Stimulated activated CD4-positive, alpha-beta T cell treated with anti-CD3 and anti-CD28 coated beads, Interleukin-2, amount 100 ng/mL, for 4 hours (primary cell): ENCODE data around the gene PTPN14.

Experiments
- DNase-seq: peaks from one replicate; pipeline ENCODE4 v3.0.0-alpha.2; 2020; ENCODE audit warnings: low read depth

Gene PTPN14

DNA sequence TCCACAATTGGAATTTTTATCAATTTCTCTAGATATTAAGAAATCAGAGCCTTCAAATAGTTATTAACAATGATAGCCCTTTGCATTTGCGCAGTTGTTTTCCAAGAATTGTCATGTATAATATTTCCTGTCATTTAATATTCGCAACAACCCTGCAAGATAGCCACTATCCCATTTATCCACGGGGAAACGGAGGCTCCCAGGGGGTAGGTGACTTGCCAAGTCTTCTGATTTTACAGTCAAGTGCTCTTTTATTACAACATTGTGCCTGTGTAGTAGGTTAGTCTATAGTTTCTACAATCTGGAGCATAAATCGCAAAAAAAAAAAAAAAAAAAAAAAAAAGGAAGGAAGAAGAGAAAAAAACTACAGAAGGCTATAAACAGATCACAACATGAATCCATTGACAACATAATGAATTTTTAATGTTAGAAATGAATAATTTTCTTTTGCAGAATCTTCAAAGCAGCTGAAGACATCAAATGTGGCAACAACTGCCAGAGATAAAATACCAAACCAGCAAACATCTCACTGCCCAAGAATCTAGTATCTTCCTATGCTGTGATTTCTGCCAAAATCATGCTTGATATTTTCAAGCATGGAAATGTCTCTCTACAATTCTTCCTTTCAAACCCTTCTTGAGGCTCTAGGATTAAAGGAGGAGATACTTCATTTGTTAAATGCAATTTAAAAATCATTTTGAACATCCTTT, 125.5 kb downstream of the PTPN14 start:
- no peak for DNase-seq

DNA sequence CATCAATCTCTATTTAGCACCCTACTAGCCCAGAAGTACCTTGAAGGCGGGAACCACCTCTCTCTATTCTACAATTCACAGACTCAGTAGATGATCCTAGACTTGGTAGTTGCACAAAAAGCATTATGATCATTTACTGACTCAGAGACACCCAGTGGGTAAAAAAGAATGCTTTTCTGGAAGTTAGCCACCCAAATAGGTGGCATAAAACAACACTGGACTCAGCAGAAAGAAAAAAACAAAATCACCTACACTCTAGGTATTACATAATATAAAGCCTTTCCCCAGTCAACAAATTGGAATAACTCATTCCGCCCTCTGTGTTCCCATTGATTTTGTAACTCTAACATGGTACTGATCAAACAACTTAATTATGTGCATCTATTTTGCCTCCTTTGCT, 126.3 kb downstream of the PTPN14 start:
- no peak for DNase-seq

DNA sequence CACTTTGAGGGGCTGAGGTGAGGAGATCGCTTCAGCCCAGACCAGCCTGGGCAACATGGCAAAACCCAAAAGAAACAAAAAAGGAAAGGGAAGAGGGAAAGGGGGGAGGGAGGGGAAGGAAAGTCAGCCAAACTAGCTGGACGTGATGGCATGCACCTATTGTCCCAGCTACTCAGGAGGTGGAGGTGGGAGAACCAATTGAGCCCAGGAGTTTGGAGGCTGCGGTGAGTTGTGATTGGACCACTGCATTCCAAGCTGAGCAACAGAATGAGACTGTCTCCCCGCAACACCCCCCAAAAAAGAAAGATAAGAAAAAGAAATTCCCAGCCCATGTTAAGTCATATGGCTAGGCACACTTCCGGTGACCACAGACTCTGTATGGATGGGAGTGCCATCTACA, 128.4 kb downstream of the PTPN14 start:
- no peak for DNase-seq

DNA sequence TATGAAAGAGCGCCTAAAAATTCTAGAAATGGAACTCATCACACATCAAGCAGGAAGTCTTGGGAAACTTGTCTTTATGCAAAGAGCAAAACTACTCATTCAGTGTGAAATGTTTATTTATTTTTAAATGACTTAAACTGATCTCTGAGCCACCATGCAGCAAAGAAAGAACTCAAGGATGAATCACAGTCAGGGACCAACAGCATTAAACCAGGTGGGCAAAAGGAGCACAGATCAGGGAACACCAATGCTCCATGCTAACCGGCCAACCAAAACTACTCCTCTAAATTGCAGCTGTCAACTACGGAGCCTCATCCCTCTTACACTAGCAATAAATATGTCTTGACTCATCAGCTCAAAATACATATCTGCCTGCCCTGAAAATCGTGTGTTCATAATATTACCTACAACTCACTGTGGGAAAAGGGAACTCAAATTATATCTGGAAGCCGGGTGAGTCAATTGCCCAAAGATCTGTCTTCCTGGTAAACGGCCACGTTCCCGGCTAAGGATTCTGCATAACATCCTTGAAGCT, 129.2 kb downstream of the PTPN14 start:
- no peak for DNase-seq

DNA sequence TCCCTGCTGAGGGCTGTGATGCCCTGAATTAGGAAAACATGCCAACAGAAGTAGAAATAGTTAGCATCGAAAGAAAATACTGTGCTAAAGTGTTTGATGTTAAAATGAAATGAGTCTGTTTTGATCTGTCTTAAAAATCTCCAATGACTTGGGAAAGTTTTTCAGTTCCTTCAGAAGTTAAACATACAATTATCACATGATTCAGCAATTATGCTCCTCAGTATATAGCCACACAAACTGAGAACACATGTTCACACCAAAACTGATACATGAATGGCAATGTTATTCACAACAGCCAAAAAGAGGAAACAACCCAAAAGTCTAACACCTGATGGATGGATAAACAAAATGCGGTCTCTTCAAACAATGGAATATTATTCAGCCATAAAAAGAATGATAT, 130.6 kb downstream of the PTPN14 start:
- no peak for DNase-seq

DNA sequence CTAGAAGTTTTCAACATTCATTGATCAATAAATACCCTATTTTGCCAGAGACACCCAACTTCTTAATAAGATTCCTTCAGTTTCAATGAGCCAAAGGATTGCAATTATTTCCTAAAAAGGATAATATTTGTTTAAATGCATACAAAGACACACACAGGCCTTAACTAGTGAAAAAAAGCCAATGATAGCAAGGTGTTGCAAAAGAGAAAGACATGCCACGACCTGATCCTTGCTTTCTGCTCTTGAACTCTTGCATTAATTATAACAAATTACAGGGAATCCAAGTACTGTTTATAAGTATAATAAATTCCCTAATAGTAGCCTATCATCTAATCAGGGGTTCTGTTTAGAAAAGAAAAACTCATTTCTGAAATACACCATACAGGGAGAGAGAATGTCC, 131.1 kb downstream of the PTPN14 start:
- DNase-seq = no peak

DNA sequence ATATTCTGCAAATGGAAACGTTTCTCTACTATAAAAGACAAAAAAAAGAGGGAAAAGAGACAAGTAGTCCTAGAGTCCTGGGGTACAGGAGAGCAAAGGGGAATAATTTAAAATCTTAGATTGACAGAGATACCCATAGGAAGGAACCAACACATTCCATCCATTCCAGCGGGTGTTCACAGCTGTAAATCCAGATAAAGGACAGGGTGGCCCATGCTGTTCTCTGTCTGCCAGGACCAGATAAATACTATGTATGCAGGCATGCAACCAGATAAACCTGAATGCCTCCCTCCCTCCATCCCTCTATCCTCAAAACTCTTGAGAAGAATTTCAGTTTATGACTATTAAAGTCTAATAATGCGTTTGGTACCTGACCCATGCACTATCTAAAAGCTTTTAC, 131.8 kb downstream of the PTPN14 start:
- no peak for DNase-seq

DNA sequence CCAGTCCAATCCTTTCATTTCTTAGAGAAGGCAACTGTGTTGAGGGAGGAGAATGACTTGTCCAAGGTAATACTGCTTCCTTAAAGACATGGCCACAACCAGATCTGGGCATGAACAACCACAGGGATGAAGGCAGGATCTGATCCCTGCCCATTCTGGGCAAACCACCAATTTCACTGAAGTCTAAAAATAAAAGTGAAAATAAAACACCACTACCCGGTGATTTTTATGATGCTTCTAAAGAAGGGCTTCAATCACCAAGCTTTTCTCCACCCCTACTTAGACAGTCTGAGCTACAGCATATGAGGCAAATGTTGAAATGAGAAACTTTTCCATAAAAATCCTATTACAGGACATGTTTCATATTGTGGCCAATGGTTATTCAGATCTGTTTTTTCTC, 133.0 kb downstream of the PTPN14 start:
- DNase-seq = no peak

DNA sequence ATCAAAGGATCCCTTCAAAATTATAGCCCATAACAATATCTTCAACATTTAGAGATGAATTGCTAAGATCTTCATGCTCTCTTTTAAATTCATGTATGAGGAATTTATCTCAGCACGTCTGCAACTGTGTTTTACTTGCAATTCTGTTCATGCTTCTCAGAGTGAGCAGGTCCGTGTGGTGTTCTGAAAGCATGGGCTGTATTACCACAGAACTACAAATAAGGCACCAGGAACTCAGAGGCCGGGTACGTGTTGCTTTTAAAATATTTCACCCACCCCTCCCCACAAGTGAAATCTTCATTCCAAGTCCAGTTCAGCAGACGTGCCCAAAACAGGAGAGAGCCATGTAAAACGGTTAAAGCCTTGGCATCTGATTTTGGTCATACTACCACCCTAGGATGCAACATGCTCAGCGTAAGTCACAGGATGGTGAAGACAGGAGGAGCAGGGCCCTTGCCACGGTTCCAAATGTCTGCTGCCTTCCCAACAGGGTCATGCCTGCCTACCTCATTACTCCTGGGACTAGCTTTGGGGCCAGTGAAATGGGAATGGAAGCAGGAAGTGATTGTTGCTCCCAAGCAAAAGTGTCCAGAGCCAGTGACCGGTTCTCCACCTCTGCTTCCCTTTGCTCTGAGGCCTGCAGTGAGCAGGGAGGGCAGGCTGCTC, 133.7 kb downstream of the PTPN14 start:
- DNase-seq = no peak

DNA sequence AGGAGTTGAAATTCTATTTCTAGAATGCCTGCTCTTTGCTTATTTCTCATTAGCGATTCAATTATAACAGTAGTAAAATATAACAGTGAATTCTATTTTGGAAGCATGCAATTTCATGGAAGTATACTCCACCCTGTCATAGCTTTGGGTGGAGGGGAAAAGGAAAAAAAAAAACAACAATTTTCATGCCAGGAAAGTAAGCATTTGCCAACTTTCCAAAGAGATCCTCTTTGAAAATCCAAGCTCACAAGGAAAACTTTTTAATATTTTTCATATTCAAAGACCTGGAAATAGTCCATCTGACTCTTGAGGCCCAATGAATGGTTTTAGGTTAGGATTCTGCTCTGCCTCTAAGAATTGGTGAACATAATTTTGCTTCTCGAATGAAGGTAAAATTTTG, 134.5 kb downstream of the PTPN14 start:
- no peak for DNase-seq

DNA sequence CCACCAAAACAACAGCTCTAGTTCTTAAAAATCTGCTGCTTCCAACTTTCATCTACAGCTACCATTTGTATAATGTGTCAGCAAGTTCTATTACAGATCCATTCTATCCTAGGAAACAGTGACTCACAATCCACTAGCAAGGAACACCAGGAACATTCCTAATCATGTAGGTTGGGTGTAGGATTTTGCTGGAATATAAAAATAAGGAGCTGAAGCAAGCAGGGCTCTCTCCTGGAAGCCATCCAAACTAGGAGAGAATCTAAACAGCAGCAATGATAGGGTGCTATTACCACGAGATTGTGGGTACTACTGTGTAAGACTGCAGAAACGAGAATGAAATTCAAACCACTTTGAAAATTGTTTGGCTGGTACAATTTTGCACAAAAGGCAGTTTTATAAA, 135.0 kb downstream of the PTPN14 start:
- DNase-seq = no peak

DNA sequence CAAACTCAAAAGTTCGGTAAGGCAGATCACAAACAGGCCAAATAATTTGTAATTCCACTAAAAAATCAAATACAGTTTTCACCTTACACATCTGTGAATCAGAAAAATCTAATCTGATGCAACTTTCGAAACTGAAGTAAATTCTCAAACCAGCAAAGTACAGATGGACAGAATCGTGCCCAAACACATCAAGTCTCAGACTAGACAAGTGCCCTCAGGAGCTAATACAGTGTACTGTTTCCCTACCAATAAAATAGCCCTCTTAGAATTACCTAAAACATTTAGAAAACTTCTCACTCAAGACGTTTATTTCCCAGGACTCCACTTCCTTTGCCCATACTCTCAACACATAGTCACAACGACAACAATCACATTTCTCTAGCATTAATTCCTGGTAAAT, 136.3 kb downstream of the PTPN14 start:
- DNase-seq = no peak

DNA sequence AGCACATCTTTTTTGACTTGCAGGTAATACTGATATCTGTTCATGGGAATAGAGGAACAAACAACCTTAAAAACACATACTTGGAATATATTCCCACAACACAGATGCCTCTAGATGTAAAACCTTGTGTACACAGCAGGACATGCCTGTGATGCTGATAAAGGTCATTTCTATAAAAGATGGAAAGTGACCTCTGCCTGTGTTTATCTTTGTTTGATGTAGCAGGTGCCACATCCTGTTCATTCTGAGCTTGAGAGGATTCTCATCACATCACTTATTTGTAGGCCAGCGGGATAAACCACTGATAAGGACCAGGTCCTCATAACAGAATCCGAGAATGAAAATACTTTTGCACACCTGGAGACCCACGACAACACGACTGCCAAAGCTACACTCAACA, 136.7 kb downstream of the PTPN14 start:
- no peak for DNase-seq

DNA sequence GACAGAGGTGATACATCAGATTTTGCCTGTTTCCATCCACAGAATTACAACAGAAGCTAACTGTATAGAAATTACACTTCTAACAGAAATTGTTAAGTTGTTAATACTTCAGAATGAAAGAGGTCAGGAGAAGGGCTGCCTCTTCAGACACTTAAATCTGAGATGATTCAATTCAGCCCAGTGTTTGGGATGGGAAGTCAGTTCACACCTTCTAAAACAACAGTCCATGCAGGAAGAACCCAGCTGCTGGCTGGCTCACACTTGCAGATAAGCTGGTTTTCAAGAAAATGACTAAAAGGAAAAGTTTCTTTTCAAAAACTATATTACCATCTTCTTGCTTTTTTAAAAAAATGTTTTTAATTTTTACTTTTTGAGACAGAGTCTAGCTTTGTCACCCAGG, 138.1 kb downstream of the PTPN14 start:
- no peak for DNase-seq

DNA sequence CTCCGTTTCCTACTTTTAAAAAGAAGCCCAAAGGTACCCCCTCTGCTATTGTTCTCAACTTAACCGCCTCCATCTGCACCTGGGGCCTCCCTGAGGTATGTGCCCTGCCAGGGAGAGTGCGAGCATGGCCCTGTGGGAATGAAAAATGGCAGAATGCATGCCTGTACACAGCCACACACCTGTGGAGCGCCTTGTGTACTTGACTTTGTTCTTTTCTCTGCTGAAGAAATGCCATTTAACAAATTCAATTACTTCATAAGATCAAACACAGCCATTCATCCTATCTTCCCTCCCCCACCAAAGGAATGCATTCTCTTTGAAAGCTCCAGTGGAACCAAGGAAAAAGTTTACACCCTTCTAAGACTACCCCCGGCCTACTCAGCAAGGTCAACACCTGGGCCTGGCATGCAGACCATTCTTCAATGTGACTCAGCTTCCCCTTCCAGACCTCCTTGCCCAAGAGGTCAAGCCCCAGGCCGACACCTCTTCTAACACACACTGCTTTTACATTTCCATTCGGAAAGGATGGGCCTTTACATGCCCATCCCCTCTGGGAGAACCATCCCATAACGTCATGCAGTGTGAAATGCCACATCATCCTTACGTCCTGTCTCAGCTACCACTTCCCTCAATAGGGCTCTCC, 146.7 kb downstream of the PTPN14 start:
- no peak for DNase-seq

DNA sequence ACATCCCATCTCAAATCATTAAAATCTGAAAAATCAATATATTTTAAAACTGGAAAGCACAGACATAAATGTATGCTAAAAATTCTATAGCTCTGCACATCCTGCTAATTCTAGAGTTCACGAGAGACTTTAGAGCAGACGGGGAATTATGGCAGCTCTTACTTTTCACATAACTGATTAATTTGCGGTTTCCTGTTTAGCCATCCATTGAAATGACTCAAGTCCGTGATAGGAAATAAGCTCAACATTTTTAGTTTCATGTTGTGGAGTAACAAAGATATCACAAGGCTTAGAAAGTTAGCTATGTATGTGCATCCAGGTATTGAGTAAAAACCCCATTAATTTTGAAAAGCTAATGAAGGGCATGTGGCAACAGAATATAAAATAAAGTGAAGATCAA, 147.2 kb downstream of the PTPN14 start:
- DNase-seq = no peak

DNA sequence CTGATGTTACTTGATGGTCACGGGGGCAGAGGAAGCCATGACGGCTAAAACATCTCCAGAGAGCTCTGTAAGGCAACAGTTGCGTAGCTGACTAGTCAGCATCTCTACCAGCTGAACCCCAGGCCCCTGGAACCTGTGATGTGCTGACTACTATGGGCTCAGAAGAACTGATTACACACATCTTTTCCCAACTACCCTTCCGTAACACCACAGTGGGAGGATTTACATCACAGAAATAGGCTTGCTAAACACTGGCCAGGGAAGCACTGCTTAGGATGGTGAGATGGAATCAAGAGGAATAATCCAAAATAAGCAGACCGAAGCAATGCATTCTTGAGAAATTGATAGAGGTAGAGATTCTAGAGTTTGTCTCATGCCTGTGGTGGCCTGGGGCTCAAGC, 148.0 kb downstream of the PTPN14 start:
- no peak for DNase-seq

DNA sequence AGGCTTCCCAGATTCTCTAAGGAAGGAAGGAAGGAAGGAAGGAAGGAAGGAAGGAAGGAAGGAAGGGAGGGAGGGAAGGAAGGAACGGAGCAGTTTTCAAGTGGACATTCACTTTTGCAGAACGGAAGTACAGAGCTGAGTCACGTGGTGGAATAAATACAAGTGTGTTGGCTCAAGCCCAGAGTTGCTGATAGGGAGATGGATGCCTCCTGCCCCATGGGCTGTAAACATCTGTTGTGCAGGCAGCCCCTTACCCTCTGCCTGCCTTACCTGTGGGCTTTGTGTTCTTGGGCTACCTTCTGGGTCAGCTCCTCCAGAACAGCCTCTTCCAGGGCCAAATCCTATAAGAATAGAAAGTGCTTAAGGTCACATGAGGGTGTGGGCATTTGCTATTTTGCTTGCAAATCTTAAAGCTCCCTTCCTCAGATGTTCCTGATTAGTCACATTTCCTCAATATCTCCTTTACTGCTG, 148.8 kb downstream of the PTPN14 start:
- DNase-seq = no peak

DNA sequence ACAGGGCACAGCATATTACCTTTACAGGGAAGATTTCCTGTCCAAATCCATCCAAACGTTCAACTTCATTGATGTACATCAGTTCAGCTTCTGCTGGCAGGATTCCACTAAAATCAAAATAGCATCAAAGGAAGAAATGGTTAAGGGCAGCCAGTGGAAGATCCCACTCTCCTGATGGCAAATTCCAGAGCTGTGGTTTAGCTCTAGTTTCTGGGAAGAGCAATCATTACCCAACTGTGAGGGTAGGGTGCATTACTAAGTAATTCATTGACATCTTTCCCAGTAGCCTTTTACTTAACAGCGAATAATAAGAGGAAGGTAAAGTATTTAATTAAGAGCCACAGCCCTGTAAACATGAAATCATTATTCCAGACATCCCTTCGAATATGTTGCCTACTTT, 149.7 kb downstream of the PTPN14 start:
- DNase-seq = no peak

DNA sequence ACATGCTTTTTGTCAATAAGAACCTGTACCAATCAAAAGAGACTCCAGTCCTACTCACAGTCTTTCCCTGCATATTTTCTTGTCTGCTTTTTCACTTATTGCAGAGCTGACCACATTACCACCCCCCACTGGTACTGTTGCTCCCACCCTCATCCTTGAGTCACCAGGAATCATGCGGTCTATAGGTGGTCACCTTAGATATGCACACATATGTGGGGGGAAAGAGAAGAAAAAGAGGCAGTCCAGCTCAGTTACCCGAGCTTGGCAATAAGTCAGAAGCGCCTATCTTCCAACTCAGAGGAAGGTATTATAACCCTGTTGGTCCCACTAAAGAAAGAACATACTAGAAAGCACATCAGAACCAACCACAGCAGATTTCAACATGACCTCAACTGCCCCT, 151.3 kb downstream of the PTPN14 start:
- no peak for DNase-seq

DNA sequence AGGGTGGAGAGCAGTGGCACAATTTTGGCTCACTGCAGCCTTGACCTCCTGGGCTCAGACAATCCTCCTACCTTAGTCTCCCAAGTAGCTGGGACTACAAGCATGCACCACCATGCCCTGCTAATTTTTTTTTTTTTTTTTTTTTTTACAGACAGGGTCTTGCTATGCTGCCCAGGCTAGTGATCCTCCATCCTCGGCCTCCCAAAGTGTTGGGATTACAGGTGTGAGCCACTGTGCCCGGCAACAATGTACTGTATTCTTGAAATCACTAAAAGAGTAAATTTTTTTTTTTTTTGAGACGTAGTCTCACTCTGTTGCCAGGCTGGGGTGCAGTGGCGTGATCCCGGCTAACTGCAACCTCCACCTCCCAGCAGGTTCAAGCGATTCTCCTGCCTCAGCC, 152.9 kb downstream of the PTPN14 start:
- DNase-seq = no peak

DNA sequence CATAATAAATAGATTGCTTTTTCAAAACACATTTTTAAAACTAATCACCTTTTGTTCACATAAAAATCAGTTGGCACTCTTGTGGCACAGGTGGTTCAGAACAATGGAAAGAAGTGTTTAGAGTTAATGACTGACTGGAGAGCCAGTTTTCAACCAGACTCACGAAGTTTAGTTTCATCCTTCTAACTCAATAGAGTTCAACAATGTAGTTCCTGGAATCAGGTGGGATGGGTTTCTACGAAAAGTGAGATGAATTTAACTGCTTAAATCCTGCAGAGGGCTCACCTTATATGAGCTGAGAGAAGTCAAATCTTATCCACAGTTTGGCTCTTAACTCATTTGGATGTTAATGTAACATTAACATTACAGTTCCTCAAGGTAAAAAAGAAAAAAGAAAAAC, 153.9 kb downstream of the PTPN14 start:
- no peak for DNase-seq

DNA sequence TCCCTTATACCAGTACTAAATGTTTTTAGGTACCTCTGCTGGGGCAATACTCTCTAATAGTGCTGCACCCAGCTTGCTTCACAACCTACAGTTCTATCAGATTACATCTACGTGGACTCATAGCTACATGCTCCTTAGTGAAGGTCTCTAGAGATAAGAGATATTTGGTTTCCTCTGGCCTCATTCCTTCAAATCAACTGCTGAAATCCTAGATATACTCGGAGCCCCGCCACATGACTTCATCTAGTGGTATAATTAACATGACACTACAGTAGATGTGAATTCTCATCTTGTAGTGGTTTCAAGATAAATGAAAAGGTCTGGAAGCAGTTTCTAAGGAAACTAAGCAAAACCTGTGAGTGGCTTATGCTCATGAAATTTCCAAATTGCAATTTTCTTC, 155.1 kb downstream of the PTPN14 start:
- no peak for DNase-seq
